Measurements from ENCODE around the gene ANKIB1. TPM values are rescaled to one million over a fixed set of nuclear protein-coding genes. Genes with fewer than 3 reads are reported as not detected.
A peak's percentile ranks its signal among the peaks of the same experiment; 100 is the strongest.
"Not testable (repeated sequence)": the region's sequence is repeated elsewhere in the genome, so short reads cannot be mapped to it uniquely, and the experiment has no call there.

Gene ANKIB1
- total RNA-seq, 1 donor from 2014 or later: 31.3 TPM

DNA sequence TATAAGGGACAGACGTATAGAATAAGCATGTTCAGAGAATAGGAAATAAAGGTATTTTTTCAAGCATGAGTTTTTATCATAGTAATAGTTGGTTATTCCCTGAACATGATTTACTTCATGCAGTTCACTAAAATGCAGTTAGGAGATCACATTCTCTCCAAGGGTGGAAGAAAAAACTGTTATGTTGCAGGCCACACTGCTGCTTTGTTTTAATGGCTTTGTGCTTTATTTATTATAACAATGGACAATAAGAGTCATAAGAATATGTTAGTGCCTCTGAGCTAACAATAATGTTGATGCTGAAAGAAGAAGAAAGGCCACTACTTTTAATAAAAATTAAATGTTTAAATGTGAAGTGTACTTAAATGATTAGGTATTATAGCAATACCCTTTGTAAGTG, 123.0 kb downstream of the ANKIB1 start:
- no peak overlapping the region for H3K27ac ChIP-seq (ENCODE audit: low read depth, low read length)
- peaks cover 0 to 21% (median 9%) of the 10 kb centered on the region in 3 donors for H3K36me3 ChIP-seq (ENCODE audit: control insufficient read depth in 3 of 3, insufficient read depth in 3 of 3, low read length in 3 of 3)
- H3K9me3 ChIP-seq (ENCODE audit: control insufficient read depth in 3 of 3, low read length in 3 of 3): no peaks in the 10 kb centered on the region
- no peak overlapping the region for H3K4me3 ChIP-seq (ENCODE audit: low read length in 3 of 3)
- H3K4me1 ChIP-seq (ENCODE audit: control insufficient read depth in 3 of 3, insufficient read depth in 3 of 3, low read length in 3 of 3): no peaks in the 10 kb centered on the region
- H3K9ac ChIP-seq (ENCODE audit: low read depth in 1 of 3, low read length in 3 of 3): no peak overlapping the region
- no peaks in the 10 kb centered on the region for H3K27me3 ChIP-seq (ENCODE audit: control insufficient read depth in 3 of 3, insufficient read depth in 3 of 3, low read length in 3 of 3)

DNA sequence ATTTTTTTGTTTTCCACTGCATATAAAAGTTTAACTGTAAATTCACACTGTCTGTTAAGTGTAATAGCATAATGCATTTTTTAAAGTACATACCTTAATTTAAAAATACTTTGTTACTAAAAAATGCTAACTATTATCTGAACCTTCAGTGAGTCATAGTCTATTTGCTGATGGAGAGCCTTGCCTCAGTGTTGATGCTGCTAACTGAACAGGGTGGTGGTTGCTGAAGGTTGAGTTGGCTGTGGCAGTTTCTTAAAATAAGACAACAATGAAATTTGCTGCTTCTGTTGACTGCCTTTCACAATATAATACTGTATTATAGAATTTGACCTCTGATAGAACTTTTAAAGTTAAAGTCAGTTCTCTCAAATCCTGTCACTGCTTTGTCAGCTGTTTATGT, 129.2 kb downstream of the ANKIB1 start:
- no peaks in the 10 kb centered on the region for H3K4me1 ChIP-seq (ENCODE audit: control insufficient read depth in 3 of 3, insufficient read depth in 3 of 3, low read length in 3 of 3)

DNA sequence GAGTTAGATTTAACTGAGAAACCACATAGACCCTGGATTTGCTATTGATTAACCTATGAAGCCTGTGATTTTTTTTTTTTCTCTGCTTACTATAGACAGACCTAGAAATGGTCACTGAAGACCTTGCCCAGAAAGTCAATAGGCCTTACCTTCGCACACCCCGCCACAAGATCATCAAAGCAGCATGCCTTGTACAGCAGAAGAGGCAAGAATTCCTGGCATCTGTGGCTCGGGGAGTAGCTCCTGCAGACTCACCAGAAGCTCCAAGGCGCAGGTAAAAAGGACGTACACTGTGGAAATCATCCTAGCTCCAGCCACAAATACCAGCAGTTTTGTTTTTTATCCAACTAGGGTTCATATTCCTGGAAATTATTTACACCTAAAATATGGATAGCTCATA, 145.3 kb downstream of the ANKIB1 start:
- no peak overlapping the region for H3K4me3 ChIP-seq (ENCODE audit: low read length in 3 of 3)
- H3K27me3 ChIP-seq (ENCODE audit: control insufficient read depth in 3 of 3, insufficient read depth in 3 of 3, low read length in 3 of 3): no peaks in the 10 kb centered on the region
- H3K27ac ChIP-seq (ENCODE audit: low read depth, low read length): no peak overlapping the region
- no peak overlapping the region for H3K9ac ChIP-seq (ENCODE audit: low read depth in 1 of 3, low read length in 3 of 3)
- H3K4me1 ChIP-seq (ENCODE audit: control insufficient read depth in 3 of 3, insufficient read depth in 3 of 3, low read length in 3 of 3): no peaks in the 10 kb centered on the region
- no peaks in the 10 kb centered on the region for H3K9me3 ChIP-seq (ENCODE audit: control insufficient read depth in 3 of 3, low read length in 3 of 3)
- peaks cover 0 to 20% (median 15%) of the 10 kb centered on the region in 3 donors for H3K36me3 ChIP-seq (ENCODE audit: control insufficient read depth in 3 of 3, insufficient read depth in 3 of 3, low read length in 3 of 3)

More for the DNA sequence above, 129.2 kb downstream of the ANKIB1 start:
- Histone ChIP-seq H3K27ac (ENCODE audit: low read depth, low read length) (no peak overlapping the region), H3K36me3 (ENCODE audit: control insufficient read depth in 3 of 3, insufficient read depth in 3 of 3, low read length in 3 of 3) (peaks cover 4 to 14% (median 12%) of the 10 kb centered on the region in 3 donors), H3K9me3 (ENCODE audit: control insufficient read depth in 3 of 3, low read length in 3 of 3) (no peaks in the 10 kb centered on the region), H3K4me3 (ENCODE audit: low read length in 3 of 3) (no peak overlapping the region), H3K27me3 (ENCODE audit: control insufficient read depth in 3 of 3, insufficient read depth in 3 of 3, low read length in 3 of 3) (no peaks in the 10 kb centered on the region), H3K9ac (ENCODE audit: low read depth in 1 of 3, low read length in 3 of 3) (no peak overlapping the region)

GRCh38 chr7:92397542-92397941, 151.8 kb downstream of the ANKIB1 start:
- H3K36me3 ChIP-seq (ENCODE audit: control insufficient read depth in 3 of 3, insufficient read depth in 3 of 3, low read length in 3 of 3): peaks cover 16 to 24% (median 22%) of the 10 kb centered on the region in 3 donors
- H3K9ac ChIP-seq (ENCODE audit: low read depth in 1 of 3, low read length in 3 of 3): no peak overlapping the region
- H3K4me1 ChIP-seq (ENCODE audit: control insufficient read depth in 3 of 3, insufficient read depth in 3 of 3, low read length in 3 of 3): peaks cover 0 to under 1% (median 0%) of the 10 kb centered on the region in 3 donors
- no peak overlapping the region for H3K27ac ChIP-seq (ENCODE audit: low read depth, low read length)
- no peak overlapping the region for H3K4me3 ChIP-seq (ENCODE audit: low read length in 3 of 3)
- no peaks in the 10 kb centered on the region for H3K9me3 ChIP-seq (ENCODE audit: control insufficient read depth in 3 of 3, low read length in 3 of 3)
- no peaks in the 10 kb centered on the region for H3K27me3 ChIP-seq (ENCODE audit: control insufficient read depth in 3 of 3, insufficient read depth in 3 of 3, low read length in 3 of 3)

- Histone ChIP-seq H3K27me3 (ENCODE audit: control insufficient read depth in 3 of 3, insufficient read depth in 3 of 3, low read length in 3 of 3) (no peaks in the 10 kb centered on the region), H3K27ac (ENCODE audit: low read depth, low read length) (no peak overlapping the region), H3K4me3 (ENCODE audit: low read length in 3 of 3) (no peak overlapping the region), H3K36me3 (ENCODE audit: control insufficient read depth in 3 of 3, insufficient read depth in 3 of 3, low read length in 3 of 3) (peaks cover 16 to 24% (median 22%) of the 10 kb centered on the region in 3 donors), H3K4me1 (ENCODE audit: control insufficient read depth in 3 of 3, insufficient read depth in 3 of 3, low read length in 3 of 3) (peaks cover 2 to 13% (median 4%) of the 10 kb centered on the region in 3 donors), H3K9ac (ENCODE audit: low read depth in 1 of 3, low read length in 3 of 3) (no peak overlapping the region), H3K9me3 (ENCODE audit: control insufficient read depth in 3 of 3, low read length in 3 of 3) (no peaks in the 10 kb centered on the region)
Measured at GRCh38 chr7:92400013-92400412, 154.2 kb downstream of the ANKIB1 start.

- H3K9ac ChIP-seq (ENCODE audit: low read depth in 1 of 3, low read length in 3 of 3): no peak overlapping the region
- H3K27ac ChIP-seq (ENCODE audit: low read depth, low read length): peak overlapping the region; percentile 29
- peaks cover 12% of the 10 kb centered on the region in 3 donors for H3K36me3 ChIP-seq (ENCODE audit: control insufficient read depth in 3 of 3, insufficient read depth in 3 of 3, low read length in 3 of 3)
Measured at GRCh38 chr7:92402920-92403759, 157.4 kb downstream of the ANKIB1 start.

DNA sequence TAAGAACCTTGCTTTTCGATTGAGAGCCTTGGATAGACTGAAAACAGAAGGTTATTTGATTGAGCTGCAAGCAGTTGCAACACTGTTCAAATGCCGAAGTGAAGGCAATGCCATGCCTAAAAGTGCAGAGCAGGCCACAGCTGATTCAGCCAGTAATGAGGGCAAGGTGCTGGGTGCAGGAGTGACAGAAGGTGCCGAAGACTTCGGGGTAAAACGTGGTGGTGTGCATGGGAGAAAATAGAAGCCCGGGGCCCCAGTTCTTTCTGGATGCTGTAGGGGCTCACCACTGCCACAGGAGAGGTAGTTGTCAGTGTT, 157.9 kb downstream of the ANKIB1 start:
- H3K4me3 ChIP-seq (ENCODE audit: low read length in 3 of 3): no peak overlapping the region
- peaks cover 6 to 7% (median 6%) of the 10 kb centered on the region in 3 donors for H3K36me3 ChIP-seq (ENCODE audit: control insufficient read depth in 3 of 3, insufficient read depth in 3 of 3, low read length in 3 of 3)
- no peaks in the 10 kb centered on the region for H3K27me3 ChIP-seq (ENCODE audit: control insufficient read depth in 3 of 3, insufficient read depth in 3 of 3, low read length in 3 of 3)
- no peak overlapping the region for H3K9ac ChIP-seq (ENCODE audit: low read depth in 1 of 3, low read length in 3 of 3)
- H3K4me1 ChIP-seq (ENCODE audit: control insufficient read depth in 3 of 3, insufficient read depth in 3 of 3, low read length in 3 of 3): peaks cover 2 to 13% (median 4%) of the 10 kb centered on the region in 3 donors
- H3K27ac ChIP-seq (ENCODE audit: low read depth, low read length): no peak overlapping the region
- H3K9me3 ChIP-seq (ENCODE audit: control insufficient read depth in 3 of 3, low read length in 3 of 3): no peaks in the 10 kb centered on the region

More at GRCh38 chr7:92402920-92403759, 157.4 kb downstream of the ANKIB1 start:
- Histone ChIP-seq H3K9me3 (ENCODE audit: control insufficient read depth in 3 of 3, low read length in 3 of 3) (no peaks in the 10 kb centered on the region), H3K4me3 (ENCODE audit: low read length in 3 of 3) (no peak overlapping the region), H3K4me1 (ENCODE audit: control insufficient read depth in 3 of 3, insufficient read depth in 3 of 3, low read length in 3 of 3) (peaks cover 2 to 13% (median 4%) of the 10 kb centered on the region in 3 donors), H3K27me3 (ENCODE audit: control insufficient read depth in 3 of 3, insufficient read depth in 3 of 3, low read length in 3 of 3) (no peaks in the 10 kb centered on the region)

DNA sequence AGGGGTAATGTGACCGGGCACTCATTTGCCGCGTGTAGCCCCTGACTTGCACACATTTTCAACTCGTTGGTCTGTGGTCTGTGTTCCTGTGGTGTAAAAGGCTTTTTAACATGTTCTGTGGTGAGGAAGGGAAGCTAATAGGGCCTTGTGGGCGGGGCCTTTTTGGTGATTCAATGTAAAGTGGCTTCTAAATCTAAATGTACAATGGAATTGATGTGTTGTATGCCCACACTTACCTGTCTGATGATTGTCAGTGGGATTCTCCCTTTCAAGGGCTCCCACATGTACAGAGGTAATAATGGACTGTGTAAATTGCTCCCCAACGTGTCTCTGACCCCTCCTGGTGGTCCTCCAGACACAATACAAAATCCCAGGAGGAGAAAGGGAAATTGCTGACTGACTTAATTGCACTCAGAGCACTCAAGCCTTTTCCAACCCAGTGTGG, 158.4 kb downstream of the ANKIB1 start:
- Histone ChIP-seq H3K4me1 (ENCODE audit: control insufficient read depth in 3 of 3, insufficient read depth in 3 of 3, low read length in 3 of 3) (peaks cover 2 to 13% (median 4%) of the 10 kb centered on the region in 3 donors), H3K9me3 (ENCODE audit: control insufficient read depth in 3 of 3, low read length in 3 of 3) (no peaks in the 10 kb centered on the region), H3K9ac (ENCODE audit: low read depth in 1 of 3, low read length in 3 of 3) (no peak overlapping the region), H3K36me3 (ENCODE audit: control insufficient read depth in 3 of 3, insufficient read depth in 3 of 3, low read length in 3 of 3) (peaks cover 3 to 4% (median 4%) of the 10 kb centered on the region in 3 donors), H3K27ac (ENCODE audit: low read depth, low read length) (no peak overlapping the region), H3K4me3 (ENCODE audit: low read length in 3 of 3) (no peak overlapping the region), H3K27me3 (ENCODE audit: control insufficient read depth in 3 of 3, insufficient read depth in 3 of 3, low read length in 3 of 3) (no peaks in the 10 kb centered on the region)

GRCh38 chr7:92409357-92409756, 163.6 kb downstream of the ANKIB1 start:
- Histone ChIP-seq H3K4me3 (ENCODE audit: low read length in 3 of 3) (no peak overlapping the region), H3K27ac (ENCODE audit: low read depth, low read length) (no peak overlapping the region), H3K4me1 (ENCODE audit: control insufficient read depth in 3 of 3, insufficient read depth in 3 of 3, low read length in 3 of 3) (no peaks in the 10 kb centered on the region), H3K36me3 (ENCODE audit: control insufficient read depth in 3 of 3, insufficient read depth in 3 of 3, low read length in 3 of 3) (no peaks in the 10 kb centered on the region), H3K27me3 (ENCODE audit: control insufficient read depth in 3 of 3, insufficient read depth in 3 of 3, low read length in 3 of 3) (peaks cover 0 to 7% (median 4%) of the 10 kb centered on the region in 3 donors), H3K9ac (ENCODE audit: low read depth in 1 of 3, low read length in 3 of 3) (no peak overlapping the region), H3K9me3 (ENCODE audit: control insufficient read depth in 3 of 3, low read length in 3 of 3) (no peaks in the 10 kb centered on the region)

GRCh38 chr7:92410162-92410561, 164.4 kb downstream of the ANKIB1 start:
- H3K4me3 ChIP-seq (ENCODE audit: low read length in 3 of 3); H3K36me3 ChIP-seq (ENCODE audit: control insufficient read depth in 3 of 3, insufficient read depth in 3 of 3, low read length in 3 of 3); H3K9ac ChIP-seq (ENCODE audit: low read depth in 1 of 3, low read length in 3 of 3); H3K9me3 ChIP-seq (ENCODE audit: control insufficient read depth in 3 of 3, low read length in 3 of 3); H3K4me1 ChIP-seq (ENCODE audit: control insufficient read depth in 3 of 3, insufficient read depth in 3 of 3, low read length in 3 of 3); H3K27me3 ChIP-seq (ENCODE audit: control insufficient read depth in 3 of 3, insufficient read depth in 3 of 3, low read length in 3 of 3); H3K27ac ChIP-seq (ENCODE audit: low read depth, low read length): not testable (repeated sequence)

Data from skeletal muscle tissue (tissue), 4 donors.